DND-41 (cell line): ENCODE results near the gene CEP112.

Experiments used
- EZH2 ChIP-seq: IDR thresholded peaks from 3 replicates; pipeline ENCODE4 v1.6.1; 2012; ENCODE audit warnings: borderline replicate concordance, low read depth, mild to moderate bottlenecking, moderate library complexity, low read length, inconsistent platforms; ENCODE audit not compliant: severe bottlenecking
- TF ChIP-seq, protein P1 (sequence below): IDR thresholded peaks from 2 replicates; pipeline ENCODE4 v1.5.1; 2012; ENCODE audit warnings: borderline replicate concordance, low read length, moderate library complexity, mild to moderate bottlenecking; ENCODE audit not compliant: poor library complexity, severe bottlenecking; ENCODE audit errors: extremely low read depth

DNA sequence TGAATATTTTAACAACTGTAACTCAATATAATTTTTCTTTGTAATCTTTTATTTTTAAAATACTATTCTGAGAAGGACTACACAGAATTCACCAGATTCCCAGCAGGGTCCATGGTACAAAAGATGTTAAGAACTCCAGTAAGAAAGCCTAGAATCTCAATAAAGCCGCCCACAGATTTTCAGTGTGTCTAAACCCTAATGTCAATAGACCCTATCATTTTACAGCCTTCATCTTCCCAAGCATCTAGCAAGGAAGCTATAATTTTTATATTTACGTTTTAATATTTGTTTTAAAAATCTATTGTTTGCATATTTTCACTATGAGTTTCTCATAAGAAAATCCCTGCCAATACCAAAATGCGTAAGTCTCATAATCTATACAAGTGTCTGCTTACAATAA lies 148.5 kb downstream of the CEP112 start:
- TF ChIP-seq, protein P1, sequence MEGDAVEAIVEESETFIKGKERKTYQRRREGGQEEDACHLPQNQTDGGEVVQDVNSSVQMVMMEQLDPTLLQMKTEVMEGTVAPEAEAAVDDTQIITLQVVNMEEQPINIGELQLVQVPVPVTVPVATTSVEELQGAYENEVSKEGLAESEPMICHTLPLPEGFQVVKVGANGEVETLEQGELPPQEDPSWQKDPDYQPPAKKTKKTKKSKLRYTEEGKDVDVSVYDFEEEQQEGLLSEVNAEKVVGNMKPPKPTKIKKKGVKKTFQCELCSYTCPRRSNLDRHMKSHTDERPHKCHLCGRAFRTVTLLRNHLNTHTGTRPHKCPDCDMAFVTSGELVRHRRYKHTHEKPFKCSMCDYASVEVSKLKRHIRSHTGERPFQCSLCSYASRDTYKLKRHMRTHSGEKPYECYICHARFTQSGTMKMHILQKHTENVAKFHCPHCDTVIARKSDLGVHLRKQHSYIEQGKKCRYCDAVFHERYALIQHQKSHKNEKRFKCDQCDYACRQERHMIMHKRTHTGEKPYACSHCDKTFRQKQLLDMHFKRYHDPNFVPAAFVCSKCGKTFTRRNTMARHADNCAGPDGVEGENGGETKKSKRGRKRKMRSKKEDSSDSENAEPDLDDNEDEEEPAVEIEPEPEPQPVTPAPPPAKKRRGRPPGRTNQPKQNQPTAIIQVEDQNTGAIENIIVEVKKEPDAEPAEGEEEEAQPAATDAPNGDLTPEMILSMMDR, result no peak
- no peak for TF ChIP-seq EZH2
